Colonic mucosa (tissue), 4 donors: ENCODE measurements around the gene CXorf58. TPM values are rescaled to one million over a fixed set of nuclear protein-coding genes. Genes with fewer than 3 reads are reported as not detected.

ENCODE experiments used
- DNase-seq: peaks from one replicate; pipeline ENCODE4 v3.0.0-alpha.2; 2020
- H3K27ac ChIP-seq: fragments of 200-600 bp; one replicate; pipeline ENCODE4 v1.8.0; 2021
- H3K27me3 ChIP-seq: fragments of 200-600 bp; one replicate; pipeline ENCODE4 v1.8.0; 2021
- H3K36me3 ChIP-seq: fragments of 200-600 bp; one replicate; pipeline ENCODE4 v1.8.0; 2021
- H3K4me1 ChIP-seq: fragments of 200-600 bp; one replicate; pipeline ENCODE4 v1.8.0; 2021; ENCODE audit warnings: mild to moderate bottlenecking
- H3K4me3 ChIP-seq: fragments of 200-600 bp; one replicate; pipeline ENCODE4 v1.8.0; 2021
- H3K9ac ChIP-seq, 2 donors: one replicate each; pipeline ENCODE4 v1.7.0; 2013; ENCODE audit warnings: control low read depth in 2 of 2, low read depth in 2 of 2, low read length in 2 of 2
- H3K9me3 ChIP-seq: fragments of 200-600 bp; one replicate; pipeline ENCODE4 v1.8.0; 2021
- CTCF ChIP-seq: fragments of 200-600 bp; IDR thresholded peaks from one replicate; pipeline ENCODE4 v1.8.0; 2022; ENCODE audit warnings: antibody characterized with exemption, mild to moderate bottlenecking
- intact Hi-C: fragments of 100-400 bp; cut with DNase I; formaldehyde crosslinking; loops from one replicate; pipeline ENCODE4 v1.14.1; 2022
- total RNA-seq, 2 donors: library from RNA; stranded (reverse); fragmentation: NEBNext Ultra II Directional in 1 of 2; extraction: Animal tissue kit (Norgen Biotek cat#: 25700) in 1 of 2; gene quantifications; one replicate each; pipeline ENCODE4 v1.2.1, GENCODE V29; 2021
- donor health status: healthy.
- donor health status: DM: no; HTN: no; CAD: no.
- donor health status: DM: no; HTN: no; CAD: no.

The CXorf58 gene
- total RNA-seq, 2 donors from 2014 or later: not detected

GRCh38 chrX:23871905-23872546 is 35.8 kb upstream of the CXorf58 start:
- no peaks in the 10 kb centered on the region for H3K9me3 ChIP-seq
- H3K4me1 ChIP-seq: no peaks in the 10 kb centered on the region
- H3K36me3 ChIP-seq: no peaks in the 10 kb centered on the region
- no peak for TF ChIP-seq CTCF
- no peak overlapping the region for H3K27ac ChIP-seq
- no peak overlapping the region for H3K4me3 ChIP-seq
- no peak overlapping the region for H3K9ac ChIP-seq
- H3K27me3 ChIP-seq: no peaks in the 10 kb centered on the region
- no peak for DNase-seq
- intact Hi-C loops: no loop called here

GRCh38 chrX:23879380-23880090 is 28.3 kb upstream of the CXorf58 start:
- Histone ChIP-seq H3K36me3 (no peaks in the 10 kb centered on the region), H3K27ac (peak overlapping the region; percentile 33), H3K27me3 (no peaks in the 10 kb centered on the region), H3K9me3 (no peaks in the 10 kb centered on the region), H3K4me3 (no peak overlapping the region), H3K4me1 (peaks cover 8% of the 10 kb centered on the region), H3K9ac (no peak overlapping the region)
- no peak for TF ChIP-seq CTCF
- intact Hi-C loops: no loop called here
- peak; percentile 39 for DNase-seq

GRCh38 chrX:23883737-23884354 is 24.0 kb upstream of the CXorf58 start:
- Histone ChIP-seq H3K4me3 (no peak overlapping the region), H3K9me3 (no peaks in the 10 kb centered on the region), H3K4me1 (peaks cover 8% of the 10 kb centered on the region), H3K27ac (peak overlapping the region; percentile 48), H3K36me3 (no peaks in the 10 kb centered on the region), H3K9ac (no peak overlapping the region), H3K27me3 (no peaks in the 10 kb centered on the region)
- TF ChIP-seq CTCF: no peak
- DNase-seq: peak; percentile 32
- intact Hi-C loops: no loop called here

GRCh38 chrX:23884427-23885024 is 23.3 kb upstream of the CXorf58 start:
- no peak for DNase-seq
- peaks cover 6% of the 10 kb centered on the region for H3K4me1 ChIP-seq
- no peak overlapping the region for H3K27ac ChIP-seq
- H3K27me3 ChIP-seq: no peaks in the 10 kb centered on the region
- no peak overlapping the region for H3K4me3 ChIP-seq
- no peaks in the 10 kb centered on the region for H3K36me3 ChIP-seq
- TF ChIP-seq CTCF: no peak
- intact Hi-C loops: no loop called here
- no peak overlapping the region for H3K9ac ChIP-seq
- no peaks in the 10 kb centered on the region for H3K9me3 ChIP-seq

- no peak for DNase-seq
- H3K9me3 ChIP-seq: no peaks in the 10 kb centered on the region
- no peaks in the 10 kb centered on the region for H3K4me1 ChIP-seq
- H3K9ac ChIP-seq: no peak overlapping the region
- no peak overlapping the region for H3K27ac ChIP-seq
- no peak for TF ChIP-seq CTCF
- H3K27me3 ChIP-seq: no peaks in the 10 kb centered on the region
- no peaks in the 10 kb centered on the region for H3K36me3 ChIP-seq
- H3K4me3 ChIP-seq: no peak overlapping the region
- intact Hi-C loops: no loop called here
Measured at GRCh38 chrX:23885803-23886202, 22.0 kb upstream of the CXorf58 start.
